Neuronal stem cell (in vitro differentiated cells): ENCODE results near the gene TCTN2.

Source experiments
- DNase-seq: peaks from one replicate; pipeline ENCODE4 v3.0.0-alpha.2; 2013; ENCODE audit warnings: low spot score
- H2AFZ ChIP-seq: one replicate; pipeline ENCODE4 v1.6.1; 2013; ENCODE audit warnings: mild to moderate bottlenecking, low read length, inconsistent platforms
- H2AK5ac ChIP-seq: 2 replicates; pipeline ENCODE4 v1.6.1; 2013; ENCODE audit warnings: low read depth, mild to moderate bottlenecking, inconsistent platforms, low read length, moderate library complexity, mixed read lengths
- H2BK120ac ChIP-seq: 2 replicates; pipeline ENCODE4 v1.6.1; 2013; ENCODE audit warnings: low read depth, mild to moderate bottlenecking, inconsistent platforms, low read length, moderate library complexity, mixed read lengths
- H2BK12ac ChIP-seq: one replicate; pipeline ENCODE4 v1.6.1; 2013; ENCODE audit warnings: low read length, inconsistent platforms
- H2BK15ac ChIP-seq: 2 replicates; pipeline ENCODE4 v1.6.1; 2013; ENCODE audit warnings: mild to moderate bottlenecking, low read length, inconsistent platforms, mixed read lengths
- H2BK5ac ChIP-seq: one replicate; pipeline ENCODE4 v1.6.1; 2013; ENCODE audit warnings: inconsistent platforms, mild to moderate bottlenecking, low read length, moderate library complexity
- H3K14ac ChIP-seq: one replicate; pipeline ENCODE4 v1.6.1; 2013; ENCODE audit warnings: low read length, inconsistent platforms
- H3K18ac ChIP-seq: 2 replicates; pipeline ENCODE4 v1.6.1; 2013; ENCODE audit warnings: low read length, inconsistent platforms
- H3K23ac ChIP-seq: 2 replicates; pipeline ENCODE4 v1.6.1; 2013; ENCODE audit warnings: low read depth, mild to moderate bottlenecking, mixed read lengths, low read length, inconsistent platforms; ENCODE audit not compliant: poor library complexity
- H3K27ac ChIP-seq: replicated peaks from 3 replicates; pipeline ENCODE4 v1.5.1; 2013; ENCODE audit warnings: low read length, inconsistent platforms
- H3K27me3 ChIP-seq, 3 experiments: 2 replicates each; pipeline ENCODE4 v1.6.1; 2013; ENCODE audit warnings: low read length in 3 of 3, mild to moderate bottlenecking in 2 of 3, inconsistent platforms in 1 of 3, low read depth in 1 of 3, mixed read lengths in 1 of 3, moderate library complexity in 1 of 3; ENCODE audit not compliant: control insufficient read depth in 3 of 3, insufficient read depth in 3 of 3
- H3K36me3 ChIP-seq, 2 donors: replicated peaks in 1 of 2; 2 replicates each; pipeline ENCODE4 v1.6.1; 2013; ENCODE audit warnings: low read length in 2 of 2; ENCODE audit not compliant: control insufficient read depth in 2 of 2, insufficient read depth in 2 of 2
- H3K4ac ChIP-seq: 2 replicates; pipeline ENCODE4 v1.6.1; 2013; ENCODE audit warnings: inconsistent platforms, mild to moderate bottlenecking, low read length, moderate library complexity
- H3K4me1 ChIP-seq, 2 donors: 1 replicate in 1 of 2; 2 replicates in 1 of 2; pipeline ENCODE4 v1.6.1; 2013; ENCODE audit warnings: low read length in 2 of 2, low read depth in 1 of 2; ENCODE audit not compliant: control insufficient read depth in 2 of 2, insufficient read depth in 1 of 2
- H3K4me2 ChIP-seq: one replicate; pipeline ENCODE4 v1.6.1; 2013; ENCODE audit warnings: mild to moderate bottlenecking, low read length, inconsistent platforms; ENCODE audit not compliant: insufficient read depth, poor library complexity, severe bottlenecking
- H3K4me3 ChIP-seq, 2 donors: 2 replicates each; pipeline ENCODE4 v1.5.1; 2013; ENCODE audit warnings: low read length in 2 of 2, mild to moderate bottlenecking in 2 of 2, inconsistent platforms in 1 of 2, moderate library complexity in 1 of 2
- H3K79me1 ChIP-seq: one replicate; pipeline ENCODE4 v1.6.1; 2013; ENCODE audit warnings: low read depth, mild to moderate bottlenecking, inconsistent platforms, low read length, moderate library complexity
- H3K9ac ChIP-seq: one replicate; pipeline ENCODE4 v1.6.1; 2013; ENCODE audit warnings: mild to moderate bottlenecking, low read depth, low read length, inconsistent platforms; ENCODE audit not compliant: poor library complexity
- H3K9me3 ChIP-seq, 2 donors: replicated peaks in 1 of 2; 2 replicates each; pipeline versions ENCODE3 to v1.6.1; 2013; ENCODE audit warnings: low read length in 2 of 2, mild to moderate bottlenecking in 2 of 2, inconsistent platforms in 1 of 2, low read depth in 1 of 2, mixed read lengths in 1 of 2, moderate library complexity in 1 of 2; ENCODE audit not compliant: control insufficient read depth in 2 of 2, insufficient read depth in 1 of 2
- H4K8ac ChIP-seq: one replicate; pipeline ENCODE4 v1.6.1; 2013; ENCODE audit warnings: low read depth, mild to moderate bottlenecking, inconsistent platforms, low read length, moderate library complexity
- H4K91ac ChIP-seq: one replicate; pipeline ENCODE4 v1.6.1; 2013; ENCODE audit warnings: low read length, low read depth, mild to moderate bottlenecking, inconsistent platforms; ENCODE audit not compliant: poor library complexity
- WGBS, 2 donors: extraction: QIAGEN DNeasy Blood & Tissue Kit; methylation state at CpG; one replicate each; pipeline ENCODE4 v1.1.7; 2013; ENCODE audit warnings: missing lambda C conversion rate in 2 of 2, mixed read lengths in 1 of 2; ENCODE audit not compliant: insufficient read length in 2 of 2, insufficient replicate concordance in 1 of 2; ENCODE audit errors: extremely low coverage in 2 of 2; 5-methylcytosine and 5-hydroxymethylcytosine counted together

The TCTN2 gene

GRCh38 chr12:123748661-123749060, 77.7 kb downstream of the TCTN2 start:
- H3K36me3 ChIP-seq: peaks cover 38 to 93% of the 10 kb centered on the region in 2 donors

GRCh38 chr12:123749355-123749754, 78.4 kb downstream of the TCTN2 start:
- H3K9ac ChIP-seq: no peak overlapping the region
- no peak overlapping the region for H3K4me2 ChIP-seq
- H3K4ac ChIP-seq: no peak overlapping the region
- peaks cover 3% of the 10 kb centered on the region for H3K79me1 ChIP-seq
- H3K4me1 ChIP-seq: no peaks in the 10 kb centered on the region
- H3K27me3 ChIP-seq: no peaks in the 10 kb centered on the region
- DNase-seq: no peak
- H3K27ac ChIP-seq: no peak overlapping the region
- no peak overlapping the region for H3K23ac ChIP-seq
- no peak overlapping the region for H2AK5ac ChIP-seq
- no CpG with 5 or more reads among the region's 10 CpGs for WGBS, 2 donors
- H3K18ac ChIP-seq: no peak overlapping the region
- H3K9me3 ChIP-seq: peaks cover 0 to 3% of the 10 kb centered on the region in 2 donors
- no peak overlapping the region for H2BK5ac ChIP-seq
- H2BK120ac ChIP-seq: no peak overlapping the region
- H3K36me3 ChIP-seq: peaks cover 39 to 93% of the 10 kb centered on the region in 2 donors
- H3K14ac ChIP-seq: no peak overlapping the region
- H2AFZ ChIP-seq: no peak overlapping the region
- no peak overlapping the region for H4K8ac ChIP-seq
- no peak overlapping the region for H4K91ac ChIP-seq
- H2BK12ac ChIP-seq: no peak overlapping the region
- H2BK15ac ChIP-seq: no peak overlapping the region
- H3K4me3 ChIP-seq: no peak overlapping the region

More at GRCh38 chr12:123748661-123749060, 77.7 kb downstream of the TCTN2 start:
- H3K9me3 ChIP-seq: peaks cover 0 to 3% of the 10 kb centered on the region in 2 donors
- H4K8ac ChIP-seq: no peak overlapping the region
- H3K27ac ChIP-seq: no peak overlapping the region
- no peak overlapping the region for H2AFZ ChIP-seq
- WGBS, 2 donors: no CpG with 5 or more reads among the region's 4 CpGs
- no peak overlapping the region for H3K4ac ChIP-seq
- H3K4me2 ChIP-seq: no peak overlapping the region
- H2BK12ac ChIP-seq: no peak overlapping the region
- H3K9ac ChIP-seq: no peak overlapping the region
- H3K14ac ChIP-seq: no peak overlapping the region
- no peak for DNase-seq
- no peak overlapping the region for H2BK15ac ChIP-seq
- H3K18ac ChIP-seq: no peak overlapping the region
- no peak overlapping the region for H2BK120ac ChIP-seq
- H3K23ac ChIP-seq: no peak overlapping the region
- H2BK5ac ChIP-seq: no peak overlapping the region
- peaks cover 3% of the 10 kb centered on the region for H3K79me1 ChIP-seq
- H3K4me3 ChIP-seq: no peak overlapping the region
- no peak overlapping the region for H2AK5ac ChIP-seq
- H3K4me1 ChIP-seq: no peaks in the 10 kb centered on the region
- H3K27me3 ChIP-seq: no peaks in the 10 kb centered on the region
- H4K91ac ChIP-seq: no peak overlapping the region

- Histone ChIP-seq H2BK120ac (no peak overlapping the region), H3K4me2 (no peak overlapping the region), H3K18ac (no peak overlapping the region), H2AK5ac (no peak overlapping the region), H3K4ac (no peak overlapping the region), H3K14ac (no peak overlapping the region), H3K9ac (peak overlapping the region; percentile 0), H3K36me3 (peaks cover 39 to 93% of the 10 kb centered on the region in 2 donors), H3K4me1 (no peaks in the 10 kb centered on the region), H2BK5ac (no peak overlapping the region), H3K4me3 (no peak overlapping the region), H2AFZ (no peak overlapping the region), H3K9me3 (no peaks in the 10 kb centered on the region), H3K79me1 (no peaks in the 10 kb centered on the region), H4K8ac (no peak overlapping the region), H3K27ac (no peak overlapping the region), H2BK12ac (no peak overlapping the region), H3K27me3 (no peaks in the 10 kb centered on the region), H2BK15ac (no peak overlapping the region), H3K23ac (no peak overlapping the region), H4K91ac (no peak overlapping the region)
- no peak for DNase-seq
- no CpG with 5 or more reads among the region's 8 CpGs for WGBS, 2 donors
Observed at GRCh38 chr12:123750159-123750656, 79.3 kb downstream of the TCTN2 start.

GRCh38 chr12:123752046-123752445, 81.1 kb downstream of the TCTN2 start:
- Histone ChIP-seq H3K9ac (no peak overlapping the region), H3K4ac (no peak overlapping the region), H2AK5ac (no peak overlapping the region), H2BK12ac (no peak overlapping the region), H2BK5ac (no peak overlapping the region), H3K23ac (no peak overlapping the region), H3K79me1 (no peaks in the 10 kb centered on the region), H2BK15ac (no peak overlapping the region), H4K8ac (no peak overlapping the region), H3K18ac (no peak overlapping the region), H3K27me3 (no peaks in the 10 kb centered on the region), H3K4me3 (no peak overlapping the region), H3K27ac (no peak overlapping the region), H2AFZ (no peak overlapping the region), H3K4me1 (no peaks in the 10 kb centered on the region), H3K36me3 (peaks cover 41 to 92% of the 10 kb centered on the region in 2 donors), H4K91ac (no peak overlapping the region), H3K4me2 (no peak overlapping the region), H2BK120ac (no peak overlapping the region), H3K9me3 (no peaks in the 10 kb centered on the region), H3K14ac (no peak overlapping the region)
- DNase-seq: no peak
- WGBS, 2 donors: no CpG with 5 or more reads among the region's 3 CpGs
